RWPE2 (cell line): ENCODE results near the gene RPS6KA2.

ENCODE experiments used
- ATAC-seq: fragments of 200-7000 bp; cut with Tn5 transposase; 3 replicates; pipeline ENCODE4 v1.9.1; 2021; ENCODE audit warnings: low read depth
- DNase-seq: peaks from one replicate; pipeline ENCODE4 v3.0.0-alpha.2; 2020; ENCODE audit warnings: low spot score
- H3K27ac ChIP-seq: fragments of 450-650 bp; 2 replicates; pipeline ENCODE4 v1.5.1; 2017; ENCODE audit warnings: mild to moderate bottlenecking; ENCODE audit not compliant: poor library complexity, severe bottlenecking
- H3K27me3 ChIP-seq: fragments of 250-450 bp; sonication (Bioruptor Pico); 2 replicates; pipeline ENCODE4 v1.5.1; 2021; ENCODE audit warnings: mild to moderate bottlenecking, moderate library complexity; ENCODE audit not compliant: insufficient read depth, poor library complexity, severe bottlenecking
- H3K36me3 ChIP-seq: fragments of 250-450 bp; sonication (Bioruptor Pico); 2 replicates; pipeline ENCODE4 v1.5.1; 2020; ENCODE audit warnings: low read depth, mild to moderate bottlenecking, moderate library complexity
- H3K4me1 ChIP-seq: fragments of 250-450 bp; sonication (Bioruptor Pico); 2 replicates; pipeline ENCODE4 v1.5.1; 2021; ENCODE audit warnings: mild to moderate bottlenecking, moderate library complexity; ENCODE audit not compliant: insufficient read depth, poor library complexity, severe bottlenecking
- H3K4me3 ChIP-seq: fragments of 250-450 bp; sonication (Bioruptor Pico); 2 replicates; pipeline ENCODE4 v1.5.1; 2021; ENCODE audit warnings: mild to moderate bottlenecking, moderate library complexity; ENCODE audit not compliant: severe bottlenecking
- H3K9me3 ChIP-seq: fragments of 250-450 bp; sonication (Bioruptor Pico); 2 replicates; pipeline ENCODE4 v1.5.1; 2021; ENCODE audit warnings: mild to moderate bottlenecking, moderate library complexity; ENCODE audit not compliant: severe bottlenecking
- CTCF ChIP-seq: fragments of 450-650 bp; IDR thresholded peaks from one replicate; pipeline ENCODE4 v1.5.1; 2017; ENCODE audit warnings: mild to moderate bottlenecking, moderate library complexity; ENCODE audit not compliant: poor library complexity, severe bottlenecking

RPS6KA2 gene

GRCh38 chr6:166627033-166627874 is at the start of gene RPS6KA2:
TSS of gene RPS6KA2 (minus strand) at chr6:166627251. CDS start at chr6:166627019, 232 bp downstream.
- Histone ChIP-seq H3K27me3 (no peaks in the 10 kb centered on the region), H3K36me3 (no peaks in the 10 kb centered on the region; the same call in 1 of the 2 replicates), H3K27ac (peak within 1 kb of the TSS; percentile 97), H3K4me3 (peak within 1 kb of the TSS; percentile 98), H3K4me1 (peaks cover 27% of the 10 kb centered on the region), H3K9me3 (no peaks in the 10 kb centered on the region)
- peak; percentile 81 for ATAC-seq
- no peak for TF ChIP-seq CTCF
- peak; percentile 100 for DNase-seq

- Histone ChIP-seq H3K27ac (no peak overlapping the region), H3K27me3 (no peaks in the 10 kb centered on the region), H3K9me3 (no peaks in the 10 kb centered on the region), H3K4me3 (no peak overlapping the region), H3K36me3 (no peaks in the 10 kb centered on the region), H3K4me1 (no peaks in the 10 kb centered on the region)
- peak; percentile 6 for DNase-seq
- no peak for ATAC-seq
- TF ChIP-seq CTCF: no peak
Measured at GRCh38 chr6:166676270-166676860, 49.3 kb upstream of the RPS6KA2 start.

GRCh38 chr6:166675736-166676135 is 48.7 kb upstream of the RPS6KA2 start:
- H3K4me3 ChIP-seq: no peak overlapping the region
- H3K27ac ChIP-seq: no peak overlapping the region
- no peaks in the 10 kb centered on the region for H3K36me3 ChIP-seq
- H3K4me1 ChIP-seq: peaks cover 3% of the 10 kb centered on the region
- H3K27me3 ChIP-seq: no peaks in the 10 kb centered on the region
- DNase-seq: no peak
- H3K9me3 ChIP-seq: no peaks in the 10 kb centered on the region
- TF ChIP-seq CTCF: no peak
- ATAC-seq: no peak

GRCh38 chr6:166673309-166673708 is 46.3 kb upstream of the RPS6KA2 start:
- DNase-seq (no peak), ATAC-seq (no peak)
- H3K9me3 ChIP-seq: no peaks in the 10 kb centered on the region
- peaks cover 3% of the 10 kb centered on the region for H3K4me1 ChIP-seq
- H3K27me3 ChIP-seq: no peaks in the 10 kb centered on the region
- H3K36me3 ChIP-seq: no peaks in the 10 kb centered on the region
- no peak overlapping the region for H3K4me3 ChIP-seq
- H3K27ac ChIP-seq: no peak overlapping the region
- TF ChIP-seq CTCF: no peak
